DLD1 (cell line): Measurements from ENCODE around the gene WIPI1.

Experiments
- in situ Hi-C: cut with HindIII; loops from 2 replicates; pipeline ENCODE4 v1.10.0; 2017; ENCODE audit warnings: low sequenced_read_pairs

Gene WIPI1

GRCh38 chr17:68457168-68457538 is at the start of gene WIPI1:
TSS of gene WIPI1 (minus strand) at chr17:68457496. CDS start at chr17:68457421, 75 bp downstream.
- in situ Hi-C loops = no loop called here

- in situ Hi-C loops = no loop called here
Observed at GRCh38 chr17:68505951-68506350, 48.7 kb upstream of the WIPI1 start.

GRCh38 chr17:68501074-68501473 is 43.8 kb upstream of the WIPI1 start:
- in situ Hi-C loops = no loop called here

GRCh38 chr17:68499587-68499986 is 42.3 kb upstream of the WIPI1 start:
- in situ Hi-C loops = loop anchor here (25.0 kb wide), 1 partner anchor 337 kb away; no protein-coding TSS in a partner anchor

GRCh38 chr17:68498479-68499326 is 41.4 kb upstream of the WIPI1 start:
- in situ Hi-C loops = loop anchor here (25.0 kb wide), 1 partner anchor 336 kb away; no protein-coding TSS in a partner anchor

- in situ Hi-C loops = loop anchor here (25.0 kb wide), 1 partner anchor 336 kb away; no protein-coding TSS in a partner anchor
Observed at GRCh38 chr17:68497885-68498319, 40.6 kb upstream of the WIPI1 start.

DNA sequence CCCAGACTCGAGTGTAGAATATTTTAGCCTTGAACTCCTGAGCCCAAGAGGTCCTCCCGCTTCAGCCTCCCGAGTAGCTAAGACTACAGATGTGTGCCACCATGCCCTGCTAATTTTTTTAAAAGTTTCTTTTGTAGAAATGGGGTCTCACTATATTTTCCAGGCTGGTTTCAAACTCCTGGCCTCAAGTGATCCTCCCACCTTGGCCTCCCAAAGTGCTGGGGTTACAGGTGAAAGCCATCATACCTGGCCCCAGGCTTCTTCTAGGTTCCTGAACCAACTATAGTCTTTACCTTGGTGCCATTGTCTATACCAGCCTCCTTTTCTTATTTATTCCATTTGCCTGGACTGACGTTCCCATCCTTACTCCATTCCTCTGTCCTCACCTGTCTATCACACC is 37.8 kb upstream of the WIPI1 start:
- in situ Hi-C loops = loop anchor here (25.0 kb wide), 1 partner anchor 333 kb away; no protein-coding TSS in a partner anchor

DNA sequence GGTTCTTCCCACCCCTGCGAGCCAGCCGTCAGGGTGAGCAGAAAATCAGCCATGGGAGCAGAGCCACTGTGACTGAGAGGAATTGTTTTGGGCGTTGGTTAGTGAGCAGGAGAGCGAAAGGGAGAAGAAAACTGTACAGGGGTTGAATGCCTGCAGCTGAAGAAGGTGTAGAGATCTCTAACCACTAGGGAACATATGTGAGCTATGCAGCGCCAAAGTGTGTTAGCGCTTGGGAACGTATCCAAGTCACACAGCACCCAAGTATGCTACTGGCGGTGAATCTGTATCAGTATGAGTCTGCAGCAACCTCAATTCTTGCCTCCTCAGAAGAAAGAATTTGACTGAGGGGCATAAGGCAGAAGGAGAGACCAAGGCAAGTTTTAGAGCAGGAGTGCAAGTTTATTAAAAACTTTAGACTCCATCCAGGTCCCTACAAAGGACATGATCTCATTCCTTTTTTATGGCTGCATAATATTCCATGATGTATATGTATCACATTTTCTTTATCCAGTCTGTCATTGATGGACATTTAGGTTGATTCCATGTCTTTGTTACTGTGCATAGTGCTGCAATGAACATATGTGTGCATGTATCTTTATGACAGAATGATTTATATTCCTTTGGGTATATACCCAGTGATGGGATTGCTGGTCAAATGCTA is 35.2 kb upstream of the WIPI1 start:
- in situ Hi-C loops = loop anchor here (25.0 kb wide), 1 partner anchor 330 kb away; no protein-coding TSS in a partner anchor

DNA sequence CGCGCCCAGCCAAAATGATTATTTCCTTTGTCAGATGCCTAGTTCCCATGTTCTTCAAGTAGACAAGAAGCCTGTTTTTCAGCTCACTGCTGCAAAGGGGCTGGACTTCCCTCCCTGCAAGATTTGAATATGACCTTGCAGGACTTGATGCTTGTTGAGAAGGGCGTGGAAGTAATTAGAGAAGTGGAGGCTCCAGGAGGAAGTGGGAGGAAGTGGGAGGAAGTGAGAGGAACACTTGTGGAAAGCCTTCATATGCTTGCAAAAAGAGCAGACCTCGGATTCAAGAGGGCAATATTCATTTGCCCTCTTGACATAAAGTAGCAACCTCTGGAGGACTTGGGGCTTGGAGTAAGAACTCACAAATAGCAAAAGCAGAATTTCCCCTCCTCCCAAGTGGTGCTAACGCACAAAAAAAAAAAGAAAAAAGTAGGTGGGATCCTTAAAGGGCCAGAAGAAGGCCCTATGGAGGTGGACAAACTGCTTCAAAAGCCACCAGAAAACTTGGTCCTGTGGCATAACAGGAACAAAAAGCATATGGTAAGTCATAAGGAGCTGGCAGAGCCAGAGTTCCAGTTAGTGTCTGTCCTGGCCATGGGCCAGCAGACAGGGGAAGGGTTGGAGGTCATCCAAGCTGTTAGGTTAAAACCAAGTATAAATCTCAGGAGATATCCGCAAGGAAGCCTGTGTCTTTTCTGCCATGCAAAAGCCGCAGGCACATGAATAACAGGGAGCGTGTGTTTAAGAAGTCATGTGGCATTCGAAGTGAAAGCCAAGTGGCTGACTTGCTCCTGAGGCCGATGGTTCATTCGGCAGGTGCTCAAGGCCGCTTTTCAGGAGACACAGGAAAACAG is 34.3 kb upstream of the WIPI1 start:
- in situ Hi-C loops = loop anchor here (25.0 kb wide), 1 partner anchor 329 kb away; no protein-coding TSS in a partner anchor

DNA sequence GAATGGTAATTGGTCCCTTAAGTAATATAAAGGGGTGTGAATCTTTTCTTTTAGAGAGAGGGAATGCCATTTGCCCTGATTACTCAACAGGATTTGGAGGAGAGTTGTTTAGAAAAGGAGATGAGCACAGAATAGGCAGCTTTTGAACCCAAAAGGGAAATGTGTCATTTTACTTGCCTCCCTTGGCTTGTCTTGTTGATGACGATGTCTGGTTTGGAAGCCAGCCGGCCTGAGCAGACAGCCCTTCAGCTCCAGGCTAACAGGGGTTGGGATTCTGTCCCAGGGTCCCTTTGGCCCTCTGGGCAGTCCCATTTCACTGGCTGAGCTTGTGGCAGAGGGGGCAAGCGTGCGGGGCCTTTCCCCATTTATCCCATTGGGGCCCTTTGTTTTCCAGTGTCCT is 32.6 kb upstream of the WIPI1 start:
- in situ Hi-C loops = loop anchor here (25.0 kb wide), 1 partner anchor 328 kb away; no protein-coding TSS in a partner anchor

DNA sequence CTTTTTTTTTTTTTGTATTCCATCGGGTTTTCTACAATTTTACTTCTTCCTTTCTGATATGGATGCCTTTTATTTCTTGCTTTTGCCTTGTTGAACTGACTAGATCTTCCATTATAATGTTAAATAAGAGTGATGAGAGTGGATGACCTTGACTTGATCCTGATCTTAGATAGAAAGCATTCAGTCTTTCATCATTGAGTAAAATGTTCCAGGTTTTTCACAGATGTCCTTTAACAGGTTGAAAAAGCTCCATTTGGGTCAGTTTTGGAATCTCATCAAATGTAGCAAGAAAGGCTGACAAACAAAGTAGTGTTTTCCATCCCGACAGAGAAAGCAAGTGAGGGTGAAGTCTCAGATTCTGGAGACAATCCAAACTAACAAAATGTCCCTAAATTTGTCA is 27.2 kb upstream of the WIPI1 start:
- in situ Hi-C loops = loop anchor here (25.0 kb wide), 1 partner anchor 322 kb away; no protein-coding TSS in a partner anchor

- in situ Hi-C loops = loop anchor here (25.0 kb wide), 1 partner anchor 320 kb away; no protein-coding TSS in a partner anchor
Observed at GRCh38 chr17:68482576-68483041, 25.3 kb upstream of the WIPI1 start.

- in situ Hi-C loops = loop anchor here (25.0 kb wide), 1 partner anchor 319 kb away; no protein-coding TSS in a partner anchor
Observed at GRCh38 chr17:68480885-68481284, 23.6 kb upstream of the WIPI1 start.

- in situ Hi-C loops = no loop called here
Observed at GRCh38 chr17:68470961-68471360, 13.7 kb upstream of the WIPI1 start.

- in situ Hi-C loops = no loop called here
Observed at GRCh38 chr17:68468788-68469187, 11.5 kb upstream of the WIPI1 start.

GRCh38 chr17:68468334-68468733 is 11.0 kb upstream of the WIPI1 start:
- in situ Hi-C loops = no loop called here

- in situ Hi-C loops = no loop called here
Observed at GRCh38 chr17:68463211-68464019, 6.1 kb upstream of the WIPI1 start.

DNA sequence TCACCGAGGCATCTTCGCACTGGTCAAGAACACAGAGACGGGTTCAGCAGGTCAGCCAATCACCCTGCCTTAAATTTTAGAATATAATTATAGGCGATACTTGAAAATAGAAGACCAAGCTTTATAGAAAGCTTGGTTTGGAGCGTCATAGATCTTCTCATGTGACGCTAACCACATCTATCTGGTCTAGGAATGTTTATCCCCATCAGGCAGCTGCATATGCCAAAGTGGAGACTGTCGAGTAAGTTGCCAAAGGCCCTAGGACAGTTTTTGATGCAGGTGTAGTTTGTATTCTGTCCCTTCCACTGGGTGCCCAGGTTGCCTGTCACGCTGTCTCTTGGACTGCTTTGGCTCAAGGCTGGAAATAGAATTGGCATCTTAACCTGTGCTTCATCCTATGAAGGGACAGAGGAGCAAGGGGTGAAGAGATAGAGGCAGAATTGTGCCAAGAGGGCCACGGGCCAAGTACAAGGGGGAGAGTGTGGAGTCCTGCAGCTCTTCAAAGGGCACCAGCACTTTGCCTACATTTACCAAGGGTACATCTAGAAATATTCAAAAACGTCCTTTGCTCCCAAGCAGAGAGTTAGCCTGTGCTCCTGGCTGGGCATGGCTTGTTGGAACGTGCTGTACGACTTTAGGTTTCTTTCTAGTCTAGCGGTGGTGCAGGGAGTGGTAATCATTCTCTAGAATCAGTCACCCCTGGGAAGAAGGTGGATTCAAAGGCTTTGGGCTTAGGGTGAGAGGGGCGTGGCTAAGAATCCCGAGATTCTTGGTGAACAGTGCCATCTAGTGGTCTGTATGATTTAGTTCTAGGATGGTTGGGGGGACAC is 5.3 kb upstream of the WIPI1 start:
- in situ Hi-C loops = no loop called here

DNA sequence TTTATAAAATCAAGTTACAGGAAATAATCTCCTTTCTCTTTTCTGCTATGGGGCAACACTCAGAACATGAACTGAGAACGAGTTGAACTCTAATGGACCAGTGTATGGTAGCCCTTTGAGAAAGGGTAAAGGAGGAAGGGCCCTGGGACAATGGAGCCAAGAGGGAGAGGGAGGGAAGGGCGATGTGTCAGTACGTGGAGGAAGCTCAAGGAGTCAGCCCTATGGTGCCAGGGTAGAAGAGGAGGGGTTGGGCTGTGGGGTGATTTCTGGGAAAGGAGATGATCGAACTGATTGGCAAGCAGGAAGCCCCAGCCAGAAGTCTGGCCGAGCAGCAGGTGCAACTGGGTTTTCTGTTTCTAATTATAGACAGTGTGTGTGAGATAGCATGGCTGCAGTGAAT is 4.3 kb upstream of the WIPI1 start:
- in situ Hi-C loops = no loop called here
